GM12878 (cell line): Measurements from ENCODE around the gene RAB8A. TPM values are rescaled to one million over a fixed set of nuclear protein-coding genes. Genes with fewer than 3 reads are reported as not detected.
A peak's percentile ranks its signal among the peaks of the same experiment; 100 is the strongest.

Experiments
- ATAC-seq: fragments of 200-7000 bp; cut with Tn5 transposase; 3 replicates; pipeline ENCODE4 v1.9.1; 2020; ENCODE audit warnings: mild to moderate bottlenecking, moderate library complexity
- BruUV-seq: library from RNA; stranded (reverse); fragments of 400-500 nt; replicated peaks from 2 replicates; lab custom pipeline; 2021; lab: Mats Ljungman, UMichigan
- CTCF ChIA-PET: fragments of 300-600 bp; sonication (Branson Sonifier 250); formaldehyde crosslinking; extraction: SDS; loops from one replicate; lab custom pipeline; 2021; ENCODE audit warnings: inconsistent platforms; lab: Yijun Ruan, JAX
- POLR2A ChIA-PET: fragments of 350-600 bp; formaldehyde crosslinking; extraction: SDS; loops from one replicate; lab custom pipeline; 2021; ENCODE audit warnings: inconsistent platforms; lab: Charles Lee
- RAD21 ChIA-PET: fragments of 300-600 bp; sonication (Branson Sonifier 250); formaldehyde crosslinking; loops from one replicate; lab custom pipeline; 2023; ENCODE audit warnings: antibody characterized with exemption; ENCODE audit not compliant: unreplicated experiment; lab: Charles Lee
- SMC1A ChIA-PET: fragments of 300-600 bp; sonication (Branson Sonifier 250); formaldehyde crosslinking; loops from one replicate; lab custom pipeline; 2023; ENCODE audit not compliant: unreplicated experiment, uncharacterized antibody; lab: Charles Lee
- DNase-seq: peaks from one replicate; pipeline ENCODE4 v3.0.0-alpha.2; 2011; ENCODE audit warnings: low read depth, low spot score
- FAIRE-seq: peaks from 3 replicates; lab custom pipeline; 2011; peaks lifted over from hg19 to GRCh38; lab: Jason Lieb, UNC
- H2AFZ ChIP-seq: 2 replicates; pipeline ENCODE4 v1.6.0; 2011; ENCODE audit warnings: low read depth, low read length, control low read depth; ENCODE audit not compliant: control insufficient read depth
- H3K27ac ChIP-seq: 2 replicates; pipeline ENCODE4 v1.5.1; 2011; ENCODE audit warnings: control low read depth; ENCODE audit not compliant: control insufficient read depth, insufficient read depth
- H3K27me3 ChIP-seq, 2 experiments: replicated peaks in 1 of 2; 2 replicates each; pipeline versions ENCODE4 v1.6.0 to v1.6.1; 2011; ENCODE audit warnings: low read length in 1 of 2; ENCODE audit not compliant: control insufficient read depth in 2 of 2, insufficient read depth in 2 of 2
- H3K36me3 ChIP-seq, 2 experiments: 2 replicates each; pipeline ENCODE4 v1.5.1; 2011; ENCODE audit warnings: low read length in 1 of 2; ENCODE audit not compliant: control insufficient read depth in 2 of 2, insufficient read depth in 2 of 2
- H3K4me1 ChIP-seq: 2 replicates; pipeline ENCODE4 v1.6.1; 2011; ENCODE audit warnings: mild to moderate bottlenecking, low read length, moderate library complexity, mixed read lengths; ENCODE audit not compliant: control insufficient read depth, insufficient read depth
- H3K4me2 ChIP-seq: 2 replicates; pipeline ENCODE4 v1.6.0; 2011; ENCODE audit warnings: control low read depth; ENCODE audit not compliant: control insufficient read depth, insufficient read depth
- H3K4me3 ChIP-seq: fragments of 200-600 bp; sonication (generic); 2 replicates; pipeline ENCODE4 v1.5.1; 2016
- H3K79me2 ChIP-seq: 2 replicates; pipeline ENCODE4 v1.6.0; 2011; ENCODE audit warnings: low read length; ENCODE audit not compliant: control insufficient read depth, insufficient read depth
- H3K9ac ChIP-seq: 2 replicates; pipeline ENCODE4 v1.8.0; 2011; ENCODE audit warnings: low read length, control low read depth, mixed read lengths; ENCODE audit not compliant: control insufficient read depth, insufficient read depth
- H3K9me3 ChIP-seq: replicated peaks from 3 replicates; pipeline ENCODE4 v1.5.1; 2011; ENCODE audit warnings: mild to moderate bottlenecking, low read length; ENCODE audit not compliant: control insufficient read depth, insufficient read depth
- H4K20me1 ChIP-seq: 2 replicates; pipeline ENCODE4 v1.6.0; 2011; ENCODE audit not compliant: control insufficient read depth, insufficient read depth
- BCLAF1 ChIP-seq: fragments of 450-650 bp; IDR thresholded peaks from 2 replicates; pipeline ENCODE4 v1.6.1; 2017; ENCODE audit warnings: antibody characterized with exemption, mild to moderate bottlenecking, moderate library complexity
- CBFB ChIP-seq: IDR thresholded peaks from 2 replicates; pipeline ENCODE4 v1.6.1; 2016; ENCODE audit warnings: antibody characterized with exemption, low read depth
- CHD2 ChIP-seq: IDR thresholded peaks from 2 replicates; pipeline ENCODE4 v1.6.1; 2011; ENCODE audit warnings: low read depth, low read length, improper control_type of control experiment, borderline replicate concordance
- CHD4 ChIP-seq: fragments of 200-600 bp; sonication (generic); IDR thresholded peaks from 2 replicates; pipeline ENCODE4 v1.6.1; 2016; ENCODE audit warnings: mild to moderate bottlenecking
- IKZF2 ChIP-seq, 2 experiments: fragments of 450-650 bp; IDR thresholded peaks; 2 replicates each; pipeline ENCODE4 v1.6.1; 2017; ENCODE audit warnings: mild to moderate bottlenecking in 2 of 2, moderate library complexity in 2 of 2
- POLR2AphosphoS5 ChIP-seq: IDR thresholded peaks from 2 replicates; pipeline ENCODE4 v1.6.1; 2011; ENCODE audit warnings: mild to moderate bottlenecking, low read length, inconsistent platforms
- RUNX3 ChIP-seq: IDR thresholded peaks from 2 replicates; pipeline ENCODE4 v1.6.1; 2012; ENCODE audit warnings: low read length, inconsistent platforms
- ZBTB11 ChIP-seq: fragments of 450-650 bp; formaldehyde crosslinking; IDR thresholded peaks from 2 replicates; pipeline ENCODE4 v1.5.0; 2022; ENCODE audit warnings: mild to moderate bottlenecking, missing genetic modification characterization
- ZNF24 ChIP-seq: fragments of 450-650 bp; IDR thresholded peaks from 2 replicates; pipeline ENCODE4 v1.6.1; 2017; ENCODE audit warnings: antibody characterized with exemption, mild to moderate bottlenecking
- ZNF274 ChIP-seq: IDR thresholded peaks from one replicate; pipeline ENCODE4 v1.8.0; 2011; ENCODE audit not compliant: insufficient read length, insufficient read depth
- ZNF384 ChIP-seq: IDR thresholded peaks from 2 replicates; pipeline ENCODE4 v1.6.1; 2012; ENCODE audit warnings: low read depth, mild to moderate bottlenecking, low read length, improper control_type of control experiment, borderline replicate concordance
- WGBS: methylation state at CpG from one replicate; pipeline ENCODE4 v1.1.6; 2016; ENCODE audit warnings: low lambda C conversion rate; ENCODE audit not compliant: insufficient replicate concordance, insufficient coverage; ENCODE audit errors: missing lambda C conversion rate; 5-methylcytosine and 5-hydroxymethylcytosine counted together
- in situ Hi-C: fragments of 300-500 bp; cut with MboI; formaldehyde crosslinking; loops from 9 replicates; pipeline ENCODE4 v1.14.3; 2018; ENCODE audit warnings: mixed read lengths
- intact Hi-C: fragments of 100-400 bp; cut with micrococcal nuclease; formaldehyde crosslinking; loops from one replicate; pipeline ENCODE4 v1.14.2; 2022; ENCODE audit not compliant: unreplicated experiment
- polyA plus RNA-seq, 11 experiments: library from polyadenylated mRNA; depleted of rRNA in 4 of 11; unstranded in 6 of 11; stranded (reverse) in 5 of 11; fragments of >200 nt; fragmentation: Nextera tagmentation in 4 of 11; fragmentation: Illumina TruSeq in 1 of 11; extraction: Ambion mirVana in 4 of 11; extraction: Trizol in 1 of 11; gene quantifications; 1 replicate in 1 of 11; 2 replicates in 10 of 11; pipeline versions ENCODE4 v1.2.1 to v1.2.3, GENCODE V29; 2011 to 2016; ENCODE audit warnings: inconsistent platforms in 2 of 11, missing spikeins in 2 of 11, low read depth in 1 of 11
- total RNA-seq, 4 experiments: library from RNA; depleted of rRNA in 3 of 4; stranded (reverse); fragments of >200 nt in 3 of 4; fragmentation: Illumina TruSeq in 1 of 4; extraction: Trizol in 1 of 4; gene quantifications; 2 replicates each; pipeline versions ENCODE4 v1.2.1 to v1.2.3, GENCODE V29; 2013 to 2021

The RAB8A gene
- total and polyA plus RNA-seq, 10 of the 15 experiments (the other 5 are each of a cell fraction or from before 2014, with no cell fraction given): 23.9 to 314 (median 185) TPM

GRCh38 chr19:16154557-16154956 is 42.9 kb downstream of the RAB8A start:
- Histone ChIP-seq H3K4me1 (peaks cover 46% of the 10 kb centered on the region), H3K27ac (peak overlapping the region; percentile 68; the same call in 1 of the 2 replicates), H3K4me2 (peak overlapping the region; percentile 58), H3K27me3 (no peaks in the 10 kb centered on the region), H3K9ac (no peak overlapping the region), H2AFZ (no peak overlapping the region), H4K20me1 (peaks cover 3% of the 10 kb centered on the region; the same call in 1 of the 2 replicates), H3K36me3 (peaks cover 36 to 58% of the 10 kb centered on the region in 2 experiments), H3K9me3 (no peaks in the 10 kb centered on the region; the same call in 2 of the 3 replicates), H3K79me2 (peaks cover 20% of the 10 kb centered on the region), H3K4me3 (no peak overlapping the region)
- ChIA-PET POLR2A (interaction anchor here (1.0 to 3.1 kb wide), 4 partner anchors 10 to 37 kb away, joined by 3 to 35 read pairs (median 4); no protein-coding TSS in a partner anchor), SMC1A (interaction anchor here (1.7 to 5.6 kb wide), 2 partner anchors 10 to 36 kb away, joined by 7 to 33 read pairs; partner anchors contain the start of gene HSH2D), RAD21 (interaction anchor here (1.1 to 1.6 kb wide), 3 partner anchors 9 to 37 kb away, joined by 3 to 4 read pairs (median 4); no protein-coding TSS in a partner anchor), CTCF (interaction anchor here (0.6 to 1.8 kb wide), 2 partner anchors 44 to 81 kb away, joined by 3 to 4 read pairs; no protein-coding TSS in a partner anchor)
- no TSS peak for BruUV-seq
- 92% methylated on average over 8 of the region's 8 CpGs for WGBS
- ATAC-seq: no peak
- intact Hi-C loops: no loop called here
- TF ChIP-seq ZNF274: no peak
- no peak for TF ChIP-seq CBFB
- no peak for TF ChIP-seq CHD4
- no peak for TF ChIP-seq ZBTB11
- TF ChIP-seq CHD2: no peak
- no peak for TF ChIP-seq IKZF2 (IDR thresholded peaks at IDR 0.05)
- no peak for TF ChIP-seq RUNX3
- TF ChIP-seq ZNF384: no peak
- TF ChIP-seq BCLAF1: no peak
- no peak for TF ChIP-seq ZNF24
- no peak for TF ChIP-seq POLR2AphosphoS5
- DNase-seq: no peak
- in situ Hi-C loops: no loop called here
- FAIRE-seq: no peak
